ENCODE results near the gene ANXA10. TPM values are rescaled to one million over a fixed set of nuclear protein-coding genes. Genes with fewer than 3 reads are reported as not detected.

Gene ANXA10
- total and polyA plus RNA-seq, 2 of the 4 experiments (the other 2 are of a cell fraction): 0.44 to 0.72 TPM

GRCh38 chr4:168097161-168097560 lies 4.8 kb downstream of the ANXA10 start:
- H3K36me3 ChIP-seq (ENCODE audit: control insufficient read depth, insufficient read depth, low read length): no peaks in the 10 kb centered on the region
- no peak overlapping the region for H2AK9ac ChIP-seq (replicated peaks; ENCODE audit: low read depth, low read length, poor library complexity)
- H2BK15ac ChIP-seq (ENCODE audit: low read depth, low read length): no peak overlapping the region
- no peak overlapping the region for H3K4me2 ChIP-seq (ENCODE audit: low read depth, low read length)
- DNase-seq (no peak), ATAC-seq (ENCODE audit: low read depth) (no peak)
- H3K4me3 ChIP-seq (ENCODE audit: insufficient read depth, low read depth, low read length): no peak overlapping the region
- no peak overlapping the region for H2BK5ac ChIP-seq (ENCODE audit: low read depth, low read length, poor library complexity, severe bottlenecking)
- H2AFZ ChIP-seq (replicated peaks; ENCODE audit: low read length, poor library complexity): no peak overlapping the region
- no peaks in the 10 kb centered on the region for H3K79me1 ChIP-seq (ENCODE audit: low read depth in 1 of 2, low read length in 2 of 2)
- H3K23ac ChIP-seq (ENCODE audit: low read depth, low read length): no peak overlapping the region
- H3K56ac ChIP-seq (ENCODE audit: extremely low read depth, insufficient read depth, low read length): no peak overlapping the region
- H2AK5ac ChIP-seq (ENCODE audit: low read depth, low read length): no peak overlapping the region
- ChIA-PET POLR2A (ENCODE audit: unreplicated experiment) (no interaction called here), CTCF (no interaction called here)
- no peak overlapping the region for H2BK120ac ChIP-seq (ENCODE audit: low read depth, low read length)
- H4K5ac ChIP-seq (ENCODE audit: low read depth, low read length): no peak overlapping the region
- no peak overlapping the region for H4K91ac ChIP-seq (ENCODE audit: insufficient read depth, low read depth, low read length)
- H3K27ac ChIP-seq (ENCODE audit: insufficient read depth, low read length): no peak overlapping the region
- no peak overlapping the region for H3K14ac ChIP-seq (replicated peaks; ENCODE audit: low read depth, low read length)
- no peak overlapping the region for H3K18ac ChIP-seq (ENCODE audit: low read depth, low read length)
- 88 to 100% methylated on average over 1 of the region's 2 CpGs for WGBS, 2 experiments (ENCODE audit: extremely low coverage in 2 of 2, insufficient read length in 1 of 2)
- H3K9me1 ChIP-seq (ENCODE audit: insufficient read depth, low read length): no peaks in the 10 kb centered on the region
- no peak overlapping the region for H3K4ac ChIP-seq (ENCODE audit: low read depth, low read length)
- TF ChIP-seq MAZ (IDR thresholded peaks at IDR 0.05; ENCODE audit: borderline replicate concordance, low read depth, low read length) (no peak), MAFK (IDR thresholded peaks at IDR 0.05; ENCODE audit: low read depth, low read length) (no peak), RCOR1 (IDR thresholded peaks at IDR 0.05; ENCODE audit: insufficient replicate concordance, low read length) (no peak), SMC3 (IDR thresholded peaks at IDR 0.05; ENCODE audit: low read depth, low read length) (no peak), ELK1 (IDR thresholded peaks at IDR 0.05; ENCODE audit: borderline replicate concordance, low read depth, low read length) (no peak), FOS (IDR thresholded peaks at IDR 0.05; ENCODE audit: low read depth, low read length) (no peak), NFE2L2 (IDR thresholded peaks at IDR 0.05; ENCODE audit: low read depth, low read length) (no peak), POLR2A (IDR thresholded peaks at IDR 0.05; ENCODE audit: low read depth, low read length) (no peak), MXI1 (IDR thresholded peaks at IDR 0.05; ENCODE audit: borderline replicate concordance, low read depth, low read length) (no peak), CTCF (conservative IDR thresholded peaks at IDR 0.05; ENCODE audit: low read depth, low read length) (no peak), RAD21 (IDR thresholded peaks at IDR 0.05; ENCODE audit: low read length) (no peak), CEBPB (IDR thresholded peaks at IDR 0.05; ENCODE audit: low read depth, low read length) (no peak), BHLHE40 (IDR thresholded peaks at IDR 0.05; ENCODE audit: low read depth, low read length) (no peak), USF2 (IDR thresholded peaks at IDR 0.05; ENCODE audit: low read depth, low read length) (no peak), RFX5 (IDR thresholded peaks at IDR 0.05; ENCODE audit: low read depth, low read length) (no peak), CHD1 (IDR thresholded peaks at IDR 0.05; ENCODE audit: low read depth, low read length) (no peak)
- H2BK20ac ChIP-seq (ENCODE audit: low read depth, low read length): no peak overlapping the region
- dilution Hi-C loops (cut with HindIII; ENCODE audit: low sequenced_read_pairs, unreplicated experiment): no loop called here
- H3K9ac ChIP-seq (ENCODE audit: low read depth, low read length): no peak overlapping the region
- H3K27me3 ChIP-seq (ENCODE audit: control insufficient read depth, insufficient read depth, low read length): no peaks in the 10 kb centered on the region
- BruUV-seq (replicated peaks): no TSS peak
- H4K8ac ChIP-seq (ENCODE audit: low read depth in 2 of 2, low read length in 2 of 2): no peak overlapping the region
- H3K9me3 ChIP-seq (ENCODE audit: control insufficient read depth, insufficient read depth, low read length): no peaks in the 10 kb centered on the region
- 0 out of 2 replicates have a peak, but pooled peaks cover 4% of the 10 kb centered on the region for H3K4me1 ChIP-seq (ENCODE audit: control insufficient read depth, insufficient read depth, low read length)
- in situ Hi-C loops (cut with MboI; ENCODE audit: low sequenced_read_pairs): no loop called here
- intact Hi-C loops (cut with micrococcal nuclease): no loop called here
- no peaks in the 10 kb centered on the region for H4K20me1 ChIP-seq (ENCODE audit: insufficient read depth, low read length)
